Globus pallidus (tissue), 1 donor: Measurements from ENCODE around the gene CCDC33.

Experiments used
- DNase-seq: peaks from one replicate; pipeline ENCODE4 v3.0.0-alpha.2; 2015; ENCODE audit warnings: low spot score

The CCDC33 gene

DNA sequence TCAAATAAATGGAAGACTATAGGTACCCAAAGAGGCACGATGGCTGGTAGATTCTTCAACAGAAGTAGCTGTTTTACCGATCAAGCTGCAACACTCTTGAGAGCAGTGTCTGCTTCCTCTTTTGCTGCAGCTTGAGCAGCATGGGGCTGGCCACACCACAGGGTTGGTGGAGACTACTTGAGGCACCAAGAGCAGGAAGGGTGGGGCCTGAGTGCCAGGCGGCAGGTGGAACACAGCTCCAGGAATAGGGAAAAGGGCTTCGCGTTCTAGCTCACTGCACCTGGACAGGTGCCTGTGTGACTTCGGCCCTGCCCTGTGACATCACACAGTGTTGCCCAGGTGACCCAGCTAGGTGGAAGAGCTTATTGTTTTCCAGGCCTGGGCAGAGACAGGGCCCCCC is at the start of gene CCDC33:
TSS of gene CCDC33 (plus strand) at position 365 of the 400 bp plus-strand sequence. CDS start 394 bp downstream, outside the sequence.
- DNase-seq: no peak

DNA sequence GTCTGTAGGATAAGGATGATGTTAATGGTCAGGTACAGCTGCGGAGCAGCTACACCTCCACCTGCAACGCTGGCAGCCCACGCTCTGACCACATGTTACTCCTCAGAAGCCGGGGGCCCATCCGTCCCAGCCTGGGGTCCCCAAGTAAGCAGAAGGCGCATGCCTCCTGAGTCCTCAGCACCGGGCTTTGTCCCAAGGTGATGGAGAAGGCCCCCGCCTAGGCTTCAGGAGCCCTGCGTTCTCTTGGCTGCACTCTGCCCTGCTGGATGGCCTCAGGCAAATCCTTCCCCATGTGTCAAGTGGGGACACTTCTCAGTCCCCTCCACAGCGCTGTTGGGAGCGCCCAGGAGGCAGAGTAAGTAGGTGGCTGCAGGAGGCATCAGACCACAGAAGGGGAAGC is 47.9 kb upstream of the CCDC33 start:
- DNase-seq: no peak

DNA sequence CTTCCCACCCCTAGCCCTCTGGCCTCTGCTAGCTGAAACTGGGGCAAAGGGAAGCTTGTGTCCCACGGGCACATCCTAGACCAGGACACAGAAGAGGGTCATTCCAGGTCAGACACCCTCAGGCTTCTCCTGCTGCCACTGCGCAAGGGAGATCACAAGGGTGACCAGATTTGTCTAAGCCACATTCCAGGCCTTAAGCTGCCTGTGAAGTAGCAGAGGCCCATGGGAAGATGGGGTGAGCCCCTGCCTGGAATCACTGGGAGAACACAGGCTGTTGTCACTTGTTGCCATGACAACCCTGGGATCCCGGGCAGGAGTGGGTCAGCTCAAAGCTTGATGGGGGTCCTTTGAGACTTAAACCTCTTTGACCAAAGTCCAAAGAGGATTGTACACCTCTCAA is 44.3 kb upstream of the CCDC33 start:
- no peak for DNase-seq

DNA sequence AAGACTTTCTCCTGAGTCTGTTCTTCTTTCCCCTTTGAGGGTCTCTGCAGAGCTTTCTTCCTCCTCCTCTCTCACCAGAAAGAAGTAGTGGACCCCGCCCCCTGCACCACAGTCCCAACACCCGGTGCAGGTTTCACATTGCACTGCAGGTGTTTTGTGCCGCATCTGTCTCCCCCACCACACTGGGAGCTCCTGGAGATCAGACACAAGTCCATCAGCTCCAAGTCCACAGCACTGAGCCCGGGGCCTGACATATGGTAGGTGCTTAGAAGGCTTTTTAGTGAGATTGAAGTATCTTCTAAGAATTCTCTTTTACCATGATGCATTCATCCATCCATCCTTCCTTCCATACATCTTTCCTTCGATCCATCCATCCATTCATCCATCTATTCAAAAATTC is 43.4 kb upstream of the CCDC33 start:
- DNase-seq: no peak

DNA sequence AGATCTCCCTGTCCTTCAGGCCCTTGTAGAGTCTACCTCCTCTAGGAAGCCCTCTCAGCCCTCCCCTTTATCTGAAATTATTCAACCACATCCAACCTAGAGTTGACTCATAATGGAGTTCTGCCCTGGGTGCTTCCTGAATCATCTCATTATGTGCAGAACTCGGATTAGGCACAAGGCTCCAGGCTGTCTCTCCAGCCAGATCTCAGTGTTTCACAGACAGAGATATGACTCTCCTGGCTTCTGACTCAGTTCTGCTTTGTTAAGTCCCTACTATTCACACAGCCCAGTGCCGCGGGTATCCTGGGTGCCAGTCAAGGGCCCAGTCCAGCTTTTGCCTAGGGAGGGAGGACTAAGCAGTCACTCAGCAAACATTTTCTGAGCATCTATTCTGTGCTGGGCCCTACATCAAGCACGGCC is 42.8 kb upstream of the CCDC33 start:
- no peak for DNase-seq

DNA sequence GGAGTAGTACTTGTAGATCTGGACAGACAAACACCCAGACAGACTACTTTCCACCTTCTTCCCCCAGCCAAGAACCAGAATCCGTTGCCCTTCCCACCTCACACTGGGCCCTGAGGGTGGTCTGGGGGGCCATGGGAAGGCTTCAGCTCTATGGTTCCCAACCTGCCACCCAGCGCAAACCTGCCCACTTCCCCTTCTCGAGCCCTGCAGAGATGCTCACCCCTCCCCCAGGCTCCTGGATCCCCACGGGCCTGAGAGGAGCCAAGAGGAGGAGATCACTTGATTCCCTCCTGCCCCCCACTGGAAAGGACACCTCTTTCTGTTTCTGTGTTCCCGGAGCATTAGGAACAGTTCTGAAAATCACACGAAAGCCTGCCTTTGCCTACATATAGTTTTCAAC is 42.2 kb upstream of the CCDC33 start:
- DNase-seq: no peak

DNA sequence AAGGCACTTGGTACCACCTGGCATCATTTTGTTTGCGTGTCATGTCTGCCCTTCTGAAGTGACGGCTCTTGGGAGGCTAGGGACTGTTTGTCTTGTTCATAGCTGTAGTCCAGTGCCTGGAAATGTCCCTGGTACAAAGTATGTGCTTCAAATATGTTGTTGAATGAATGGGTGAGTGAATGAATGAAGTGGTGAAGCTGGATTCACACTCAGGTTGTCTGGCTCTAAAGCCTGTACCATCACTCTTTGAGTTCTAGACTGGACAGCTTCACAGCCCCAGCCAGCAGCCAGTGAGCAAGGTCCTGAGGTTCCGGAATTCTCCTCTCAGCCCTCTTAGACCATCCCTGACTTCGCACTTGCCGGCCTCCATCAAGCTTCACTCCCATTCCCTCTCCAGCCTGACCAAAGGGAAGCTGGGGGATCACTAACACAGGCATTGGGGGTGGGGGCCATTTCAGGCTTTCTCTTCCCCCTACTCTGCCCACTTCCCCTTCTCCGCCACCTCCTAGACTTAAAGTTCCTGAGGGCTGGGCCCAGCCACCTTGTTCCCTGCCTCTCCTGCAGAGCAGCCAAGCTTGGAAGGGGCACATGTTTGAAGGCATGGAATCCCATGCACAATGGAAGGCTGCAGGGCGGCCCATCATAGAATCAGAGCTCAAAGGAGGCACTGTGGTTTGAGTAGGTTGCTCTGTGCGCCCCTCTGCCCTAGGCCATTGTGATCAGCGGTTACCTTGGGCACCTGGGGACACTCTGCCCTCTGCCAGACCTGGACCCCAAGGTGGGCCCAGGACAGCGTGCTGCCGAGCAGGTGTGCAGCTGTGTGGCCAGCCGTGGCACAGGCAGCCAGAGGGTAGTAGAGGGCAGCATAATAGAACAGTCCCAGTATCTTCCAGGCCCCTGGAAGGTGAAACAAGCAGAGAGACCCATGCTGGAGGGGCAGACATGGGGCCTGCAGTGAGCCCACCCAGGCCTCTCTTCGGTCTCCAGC is 41.3 kb upstream of the CCDC33 start:
- no peak for DNase-seq

DNA sequence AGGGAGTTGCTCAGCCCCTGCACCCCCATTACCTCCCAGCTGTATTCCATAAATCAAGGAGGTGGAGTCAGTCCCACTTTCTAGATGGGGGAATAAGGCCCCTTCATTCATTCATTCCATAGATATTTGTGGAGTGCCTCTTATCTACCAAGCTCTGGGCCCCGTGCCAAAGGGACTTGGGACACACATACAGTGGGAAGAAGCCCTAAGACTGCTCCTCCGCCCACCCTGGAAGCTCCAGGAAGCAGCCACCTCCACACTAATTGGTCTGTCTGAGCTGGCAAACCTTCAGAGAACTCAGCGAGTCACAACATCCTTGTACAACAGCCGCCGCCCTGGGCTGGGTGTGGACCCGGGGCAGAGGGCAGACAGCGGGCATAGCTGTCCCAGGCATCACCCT is 40.0 kb upstream of the CCDC33 start:
- DNase-seq: no peak

DNA sequence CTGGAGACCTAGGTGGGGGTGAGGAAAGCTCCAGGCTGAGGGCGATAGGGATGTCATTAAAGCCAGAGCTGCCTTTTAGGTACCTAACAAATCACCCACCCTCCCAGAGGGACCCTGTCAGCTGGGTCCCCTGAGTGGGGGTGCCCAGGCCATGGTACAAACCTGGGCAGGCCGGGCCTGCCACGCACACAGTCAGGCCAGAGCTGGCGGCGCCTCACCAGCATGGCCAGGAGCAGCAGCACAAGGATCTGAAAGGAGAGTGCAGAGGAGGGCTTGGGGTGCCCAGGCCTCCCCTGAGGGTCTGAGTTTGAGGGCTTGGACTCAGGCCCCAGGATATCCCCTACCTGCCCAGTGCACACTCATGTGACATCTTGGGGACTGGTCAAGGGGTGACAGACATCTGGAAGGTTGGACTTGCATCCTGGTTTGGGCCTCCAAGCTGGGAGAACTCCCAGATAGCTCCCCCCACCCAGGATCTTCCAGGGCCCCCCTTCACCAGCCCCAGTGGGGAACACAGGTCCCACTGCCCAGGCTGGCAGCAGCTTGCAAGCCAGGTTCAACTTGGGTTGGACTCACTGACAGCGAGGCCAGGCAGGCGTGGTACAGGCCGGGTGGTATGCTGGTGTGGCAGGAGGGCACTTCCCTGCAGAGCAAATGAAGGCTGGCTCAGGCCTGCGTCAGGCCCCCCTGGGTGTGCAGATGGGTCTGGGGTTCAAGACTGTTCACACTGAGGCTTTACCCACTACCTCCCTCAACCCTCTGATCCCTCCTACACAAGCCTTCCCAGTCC is 38.8 kb upstream of the CCDC33 start:
- no peak for DNase-seq

- DNase-seq: no peak
Observed at GRCh38 chr15:74199297-74199652, 36.9 kb upstream of the CCDC33 start.

DNA sequence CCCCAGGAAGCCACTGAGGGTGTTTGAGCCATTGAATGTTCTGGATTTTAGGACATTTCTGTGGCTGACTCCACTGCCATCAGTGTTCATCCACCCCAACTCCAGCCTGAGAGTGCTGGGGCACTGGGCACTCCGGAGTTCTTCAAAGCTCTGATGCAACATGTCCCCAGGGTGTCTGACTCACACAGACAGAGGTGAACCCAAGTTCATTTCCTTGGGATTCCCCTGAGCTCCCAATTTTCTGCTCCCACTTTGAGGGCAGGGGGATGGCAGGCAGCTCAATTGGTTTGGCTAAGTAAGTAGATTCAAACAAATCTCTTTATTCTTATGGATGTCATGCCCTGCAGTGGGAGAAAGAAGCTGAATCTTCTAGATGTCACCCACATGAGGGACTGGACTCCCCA is 35.7 kb upstream of the CCDC33 start:
- DNase-seq: no peak

GRCh38 chr15:74200871-74201419 is 35.2 kb upstream of the CCDC33 start:
- DNase-seq: no peak

GRCh38 chr15:74201710-74202420 is 34.3 kb upstream of the CCDC33 start:
- no peak for DNase-seq

- DNase-seq: no peak
Observed at GRCh38 chr15:74202452-74203401, 33.4 kb upstream of the CCDC33 start, which contains the start of gene STRA6. STRA6 (minus strand) TSS chr15:74202787; CDS start chr15:74202267, 520 bp downstream.

DNA sequence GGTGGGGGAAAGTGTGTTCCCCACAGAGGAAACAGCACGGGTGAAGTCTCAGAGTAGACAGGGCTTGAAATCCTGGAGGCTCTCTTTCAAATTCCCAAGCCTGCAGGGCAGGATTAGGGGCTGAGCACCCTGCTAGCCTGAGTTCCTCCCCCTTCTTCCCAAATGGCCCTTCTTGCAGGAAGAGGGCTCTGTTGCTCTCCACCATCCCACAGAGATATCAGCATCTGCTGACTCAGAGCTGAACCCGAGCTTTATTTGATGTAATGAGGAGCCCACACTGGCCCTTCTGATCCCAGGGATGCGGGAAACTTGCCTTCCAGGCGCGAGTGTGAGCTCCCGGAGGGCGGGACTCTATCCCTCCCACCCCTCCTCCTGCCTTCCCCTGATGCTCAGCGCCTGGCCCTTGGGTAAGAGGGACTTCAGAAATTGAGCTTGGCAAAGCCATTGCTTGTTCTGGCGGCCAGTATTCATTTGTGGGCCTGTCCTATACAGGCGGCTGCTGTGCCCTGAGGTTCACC is 32.2 kb upstream of the CCDC33 start:
- DNase-seq: no peak

DNA sequence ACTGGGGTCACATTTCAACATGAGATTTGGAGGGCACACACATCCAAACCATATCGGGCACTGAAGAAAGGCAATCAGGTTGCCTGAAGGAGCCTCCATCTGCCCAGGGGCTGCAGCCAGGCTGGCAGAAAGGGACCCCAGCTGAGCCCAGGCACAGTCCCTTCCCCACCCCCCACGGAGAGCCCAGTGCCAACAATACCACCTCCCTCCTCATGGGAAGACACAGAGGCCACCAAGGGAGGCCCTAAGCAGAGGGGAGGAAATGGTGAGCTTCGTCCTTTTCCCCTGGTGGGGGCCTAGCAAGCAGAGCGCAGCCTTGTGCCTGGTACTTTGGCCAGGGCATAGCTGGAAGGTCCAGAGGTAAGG is 30.6 kb upstream of the CCDC33 start:
- DNase-seq: no peak

- DNase-seq: no peak
Observed at GRCh38 chr15:74206801-74207281, 29.3 kb upstream of the CCDC33 start.

DNA sequence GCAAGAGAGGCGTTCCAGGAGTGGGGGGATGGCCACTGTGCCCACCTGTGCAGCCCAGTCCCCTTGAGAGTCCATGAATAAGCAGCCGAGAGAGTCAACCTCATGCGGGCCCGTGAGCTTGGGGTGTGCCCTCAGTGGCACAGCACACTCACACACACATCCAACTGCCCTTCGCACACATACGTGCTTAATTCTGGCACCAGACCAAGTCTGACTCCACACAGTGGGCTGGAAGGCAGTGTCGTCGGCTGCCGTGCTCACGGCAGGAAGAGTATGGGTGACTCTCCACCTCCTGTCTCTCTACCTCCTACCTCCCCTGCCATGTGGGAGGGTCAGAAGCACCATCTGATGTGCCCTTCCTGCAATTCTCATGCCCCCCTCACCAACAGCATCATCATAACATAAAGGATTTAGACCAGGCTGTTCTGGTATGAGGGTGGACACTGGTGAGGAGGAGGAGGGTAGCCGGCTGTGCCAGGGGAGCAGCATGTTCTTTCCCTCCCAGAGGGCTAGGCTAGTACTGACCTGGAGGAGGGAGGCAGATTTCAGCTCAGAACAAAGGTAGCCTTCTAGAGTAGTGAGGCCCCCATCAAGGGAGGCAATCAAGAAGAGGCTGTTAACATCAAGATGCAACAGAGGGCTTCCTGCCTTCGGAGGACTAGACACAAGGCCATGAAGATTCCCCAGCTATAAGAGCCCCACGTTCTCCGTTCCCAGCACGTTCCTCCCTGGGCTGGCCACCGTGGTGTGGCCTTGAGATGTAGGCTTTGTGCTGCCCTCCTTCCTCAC is 28.3 kb upstream of the CCDC33 start:
- no peak for DNase-seq

DNA sequence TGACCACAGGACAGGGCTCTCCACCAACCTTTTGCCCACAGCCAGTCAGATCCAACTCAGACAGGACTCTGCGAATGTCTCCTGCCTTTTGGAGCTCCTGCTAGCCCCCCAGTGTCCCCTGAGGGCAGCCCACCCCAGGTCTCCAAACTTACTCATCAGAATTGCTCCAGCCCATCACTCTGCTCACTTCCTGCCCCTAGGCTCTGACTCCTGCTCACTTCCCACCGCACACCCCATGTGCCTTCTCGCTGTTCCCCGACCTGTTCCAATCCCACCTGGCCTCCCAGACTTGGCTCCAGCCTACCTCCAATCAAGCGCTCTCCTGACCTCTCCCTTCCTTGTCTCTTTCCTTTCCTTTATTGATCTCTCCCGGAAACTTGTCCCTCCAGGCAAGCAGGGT is 27.6 kb upstream of the CCDC33 start:
- DNase-seq: no peak
